Stimulated activated CD4-positive, alpha-beta T cell treated with anti-CD3 and anti-CD28 coated beads, Interleukin-2, amount 100 ng/mL, for 48 hours (primary cell): Measurements from ENCODE around the gene CLK2.
"Not testable (repeated sequence)": the region's sequence is repeated elsewhere in the genome, so short reads cannot be mapped to it uniquely, and the experiment has no call there.

Experiments used
- DNase-seq, 2 donors: peaks; one replicate each; pipeline ENCODE4 v3.0.0-alpha.2; 2020

The CLK2 gene

DNA sequence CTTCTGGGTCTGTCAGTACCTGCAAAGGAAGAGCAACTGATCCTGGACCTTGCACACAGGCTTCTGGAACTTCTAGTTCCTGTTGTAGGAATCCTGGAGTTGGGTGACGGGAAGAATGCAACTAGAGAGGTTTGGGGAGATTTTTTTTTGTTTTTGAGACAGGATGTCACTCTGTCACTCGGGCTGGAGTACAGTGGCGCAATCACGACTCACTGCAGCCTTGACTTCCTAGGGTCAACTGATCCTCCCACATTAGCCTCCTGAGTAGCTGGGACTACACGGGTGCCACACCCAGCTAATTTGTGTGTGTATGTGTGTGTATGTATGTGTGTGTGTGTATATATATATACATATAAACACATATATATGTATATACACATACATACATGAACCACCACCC is 36.9 kb downstream of the CLK2 start:
- no peak for DNase-seq

DNA sequence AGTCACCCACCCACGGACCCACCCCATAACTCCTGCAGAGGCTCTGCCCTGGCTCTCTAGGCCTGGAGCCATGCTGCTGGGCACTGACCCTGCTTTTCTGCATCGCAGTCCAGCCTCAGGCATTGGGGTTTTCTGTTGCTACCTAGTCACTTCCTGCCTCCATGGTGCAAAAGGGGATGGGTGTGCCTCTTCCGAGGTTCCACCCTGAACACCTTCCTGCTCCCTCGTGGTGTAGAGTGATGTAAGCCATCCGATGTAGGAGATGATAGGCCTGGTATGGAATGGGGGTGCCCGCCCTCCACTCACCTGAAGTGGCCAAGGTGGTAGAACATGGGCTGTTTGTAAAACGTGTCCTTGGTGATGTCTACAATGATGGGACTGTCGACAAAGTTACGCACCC is 37.9 kb downstream of the CLK2 start:
- DNase-seq: not testable (repeated sequence)

DNA sequence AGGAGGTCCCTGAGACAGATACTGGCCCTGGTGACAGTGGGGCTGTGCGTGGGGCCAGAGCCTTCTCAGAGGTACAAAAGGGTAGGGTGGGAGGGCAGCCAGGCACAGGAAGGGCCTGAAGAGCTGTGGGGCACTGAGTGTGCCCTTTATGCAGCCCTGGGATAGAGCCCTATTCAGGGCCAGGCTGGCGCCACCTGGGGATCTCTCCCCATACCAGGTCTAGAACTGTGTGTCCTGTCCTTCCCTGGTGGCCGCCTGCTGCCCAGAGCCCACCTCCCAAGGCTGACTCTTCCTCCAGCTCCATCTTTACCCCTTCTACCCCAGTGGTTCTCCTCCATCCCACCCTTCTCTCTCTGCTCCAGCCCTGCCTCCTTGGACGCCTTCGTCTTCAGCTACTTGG is 39.8 kb downstream of the CLK2 start:
- not testable (repeated sequence) for DNase-seq

DNA sequence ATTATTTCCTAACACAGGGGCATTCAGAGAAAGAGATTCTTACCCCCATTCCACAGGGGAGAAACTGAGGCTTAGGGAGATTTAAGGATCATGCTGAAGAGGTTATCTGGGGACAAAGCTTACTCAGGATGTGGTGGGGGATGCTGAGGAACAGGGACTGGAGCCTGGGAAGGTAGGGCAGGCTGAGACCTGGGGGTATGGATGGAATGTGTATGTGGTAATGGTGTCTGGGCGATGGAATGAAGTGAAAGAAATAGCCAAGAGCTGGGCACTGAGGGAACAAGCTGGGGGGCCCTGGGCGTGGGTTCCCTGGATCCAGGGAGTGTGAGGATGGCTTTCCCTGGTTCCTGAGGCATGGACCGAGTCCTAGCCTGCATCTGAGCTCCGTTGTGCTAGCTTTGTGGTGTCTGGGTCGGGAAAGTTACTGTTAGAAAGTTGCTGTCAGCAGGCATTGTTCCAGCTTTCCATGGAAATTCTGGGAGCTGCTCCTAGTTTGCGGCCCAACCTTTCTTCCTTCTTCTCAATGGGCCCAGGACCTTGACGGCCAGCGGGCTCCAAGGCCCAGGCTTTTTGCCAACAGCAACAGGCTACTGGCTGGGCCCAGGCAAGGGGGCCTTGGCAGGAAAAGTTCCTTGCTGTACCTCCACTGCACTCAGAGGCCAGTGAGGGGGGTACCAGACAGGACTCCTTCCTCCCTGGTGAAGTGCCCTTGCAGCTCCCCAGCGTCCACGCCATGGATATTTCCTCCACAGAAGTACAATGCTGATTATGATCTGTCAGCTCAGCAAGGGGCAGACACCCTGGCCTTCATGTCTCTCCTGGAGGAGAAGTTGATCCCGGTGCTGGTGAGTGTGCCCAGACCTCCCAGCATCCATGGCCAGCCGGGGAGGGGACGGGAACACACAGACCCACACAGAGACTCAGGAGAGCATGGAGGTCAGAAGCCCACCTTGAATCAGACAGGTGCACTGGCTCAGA is 41.0 kb downstream of the CLK2 start:
- not testable (repeated sequence) for DNase-seq

DNA sequence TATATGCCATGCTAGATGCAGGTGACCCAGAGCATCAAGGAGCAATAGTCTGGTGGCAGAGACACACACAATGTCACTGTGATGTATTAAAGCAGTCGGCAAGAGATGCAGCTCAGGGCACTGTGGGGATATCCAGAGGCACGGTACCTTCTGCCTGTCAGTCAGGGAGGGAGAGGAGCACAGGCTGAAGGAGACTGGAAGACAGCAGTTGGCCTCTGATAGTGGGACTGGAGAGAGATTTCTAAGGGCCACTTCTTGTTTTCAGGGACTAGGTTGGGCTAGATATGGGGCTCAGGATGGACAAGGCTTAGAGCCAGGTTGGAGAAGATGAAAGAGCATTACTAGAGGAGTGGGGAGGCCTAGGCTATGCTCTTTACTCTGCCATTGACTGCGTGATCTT is 42.0 kb downstream of the CLK2 start:
- DNase-seq: not testable (repeated sequence)

DNA sequence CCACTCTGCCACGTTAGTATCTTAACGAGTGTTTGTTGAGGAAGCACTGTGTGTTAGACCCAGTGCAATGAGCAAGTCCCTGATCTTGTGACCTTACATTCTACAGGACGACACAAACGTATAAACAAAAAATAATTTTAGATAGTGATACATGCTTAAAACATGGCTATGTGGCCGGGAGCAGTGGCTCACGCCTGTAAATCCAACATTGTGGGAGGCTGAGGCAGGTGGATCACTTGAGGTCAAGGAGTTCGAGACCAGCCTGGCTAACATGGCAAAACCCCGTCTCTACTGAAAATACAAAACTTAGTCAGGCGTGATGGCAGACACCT is 45.2 kb downstream of the CLK2 start:
- DNase-seq: no peak

DNA sequence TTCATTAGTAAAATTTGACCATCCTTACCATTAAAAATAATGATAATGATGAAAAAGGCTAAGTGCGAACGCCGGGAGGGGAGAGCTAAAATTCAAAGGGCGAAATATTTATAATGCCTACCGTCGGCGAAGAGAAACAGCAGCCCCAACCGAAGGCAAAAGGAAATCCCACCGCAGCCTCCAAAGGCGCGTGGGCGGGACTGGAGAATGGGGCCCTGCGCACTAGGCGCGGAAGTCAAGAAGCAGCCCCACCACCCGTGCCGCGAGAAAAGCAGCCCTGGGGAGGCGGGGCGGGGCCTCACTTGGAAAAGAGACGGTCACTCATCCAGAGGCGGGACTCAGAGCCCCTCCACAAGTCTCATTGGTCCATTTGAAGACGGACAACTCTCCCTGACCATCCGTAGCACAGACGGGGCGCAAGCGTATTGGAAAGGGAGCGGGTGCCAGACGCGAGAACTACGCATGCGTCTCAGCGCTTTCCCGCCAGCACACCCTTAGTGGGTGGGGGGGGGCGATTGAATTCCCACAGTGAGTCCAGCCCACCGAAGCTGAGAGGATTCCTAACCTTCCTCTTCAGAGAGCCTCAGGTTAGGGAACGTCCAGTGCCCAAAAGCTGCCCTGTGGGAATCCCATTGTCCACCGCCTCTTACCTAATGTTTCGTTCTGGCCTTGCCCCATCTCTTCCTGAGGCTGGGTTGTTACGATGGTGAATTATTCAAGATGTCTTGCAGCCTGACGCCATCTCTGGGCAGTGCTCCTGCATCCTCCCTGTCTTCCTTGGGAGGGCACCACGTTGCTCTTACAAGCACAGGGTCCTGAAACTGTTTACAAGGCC is 45.8 kb downstream of the CLK2 start:
- DNase-seq: peak; percentile 99 to 100

DNA sequence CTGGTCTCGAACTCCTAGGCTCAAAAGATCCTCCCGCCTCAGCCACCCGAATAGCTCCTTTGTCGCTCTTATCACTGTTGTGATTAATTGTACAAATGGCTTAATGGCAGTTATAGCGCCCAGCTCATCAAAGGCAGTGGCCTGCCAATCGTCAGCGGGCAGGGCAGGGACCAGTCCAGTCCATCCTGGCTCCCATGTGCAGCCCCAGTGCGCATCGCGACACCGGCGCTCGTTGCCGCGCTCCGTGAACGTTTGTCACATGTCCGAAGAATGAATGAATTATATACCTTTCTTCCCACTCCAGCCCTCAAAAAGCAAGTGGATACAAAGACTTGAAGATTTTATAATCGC is 46.4 kb downstream of the CLK2 start:
- peak in 1 of 2 donors; percentile 72 for DNase-seq

DNA sequence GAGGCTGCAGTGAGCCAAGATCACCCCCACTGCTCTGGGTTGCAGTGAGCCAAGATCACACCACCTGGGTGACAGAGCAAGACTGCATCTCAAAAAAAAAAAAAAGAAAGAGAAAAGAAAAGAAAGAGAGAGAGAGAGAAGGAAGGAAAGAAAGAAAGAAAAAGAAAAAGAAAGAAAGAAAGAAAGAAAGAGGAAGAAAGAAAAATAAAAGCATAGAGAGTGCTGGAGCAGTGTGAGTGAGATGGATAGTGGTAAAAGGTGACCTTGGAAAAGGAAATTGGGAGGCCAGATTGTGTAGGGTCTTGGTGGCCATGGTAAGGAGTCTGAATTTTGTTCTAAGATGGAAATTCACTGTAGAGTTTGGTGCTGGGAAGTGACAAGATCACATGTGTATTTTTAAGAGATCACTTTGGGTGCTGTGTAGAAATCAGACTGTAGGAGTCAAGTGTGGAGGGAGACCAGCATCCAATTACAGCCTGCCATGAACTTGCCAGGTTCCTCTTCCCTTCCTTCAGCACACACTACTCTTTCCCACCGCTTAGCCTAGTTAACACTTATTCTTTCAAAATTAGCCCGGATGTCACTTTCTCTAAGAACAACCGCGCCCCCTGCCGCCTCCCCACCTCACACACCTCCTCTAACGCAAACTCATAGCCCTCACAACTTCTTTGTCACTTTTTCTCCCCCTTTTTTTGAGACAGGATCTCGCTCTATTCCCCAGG is 47.0 kb downstream of the CLK2 start:
- DNase-seq: peak; percentile 69 to 91

DNA sequence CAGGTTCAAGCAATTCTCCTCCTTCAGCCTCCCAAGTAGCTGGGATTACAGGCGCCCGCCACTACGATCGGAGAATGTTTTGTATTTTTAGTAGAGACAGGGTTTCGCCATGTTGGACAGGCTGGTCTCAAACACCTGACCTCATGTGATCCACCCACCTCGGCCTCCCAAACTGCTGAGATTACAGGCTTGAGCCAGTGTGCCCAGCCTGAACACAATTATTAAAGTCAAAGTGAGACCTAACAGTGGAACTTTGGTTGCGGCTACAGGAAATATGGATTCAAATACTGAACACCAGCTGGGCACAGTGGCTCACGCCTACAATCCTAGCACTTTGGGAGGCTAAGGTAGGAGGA is 47.9 kb downstream of the CLK2 start:
- DNase-seq: not testable (repeated sequence)

DNA sequence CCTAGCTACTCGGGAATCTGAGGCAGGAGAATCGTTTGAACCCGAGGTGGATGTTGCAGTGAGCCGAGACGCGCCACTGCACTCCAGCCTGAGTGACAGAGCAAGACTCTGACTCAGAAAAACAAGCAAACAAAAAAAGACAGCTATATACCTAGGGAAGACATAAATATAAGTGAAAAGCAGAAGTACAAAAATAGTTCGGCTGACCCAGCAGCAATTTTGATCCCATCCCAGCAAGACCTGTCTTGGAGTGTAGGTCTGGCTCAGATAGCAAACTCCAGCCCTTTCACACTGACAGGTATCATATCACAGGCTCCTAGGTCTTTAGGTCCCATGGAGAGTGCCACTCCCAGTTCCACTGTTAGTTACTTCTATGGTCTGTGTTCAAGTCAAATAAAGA is 50.3 kb downstream of the CLK2 start:
- no peak for DNase-seq

DNA sequence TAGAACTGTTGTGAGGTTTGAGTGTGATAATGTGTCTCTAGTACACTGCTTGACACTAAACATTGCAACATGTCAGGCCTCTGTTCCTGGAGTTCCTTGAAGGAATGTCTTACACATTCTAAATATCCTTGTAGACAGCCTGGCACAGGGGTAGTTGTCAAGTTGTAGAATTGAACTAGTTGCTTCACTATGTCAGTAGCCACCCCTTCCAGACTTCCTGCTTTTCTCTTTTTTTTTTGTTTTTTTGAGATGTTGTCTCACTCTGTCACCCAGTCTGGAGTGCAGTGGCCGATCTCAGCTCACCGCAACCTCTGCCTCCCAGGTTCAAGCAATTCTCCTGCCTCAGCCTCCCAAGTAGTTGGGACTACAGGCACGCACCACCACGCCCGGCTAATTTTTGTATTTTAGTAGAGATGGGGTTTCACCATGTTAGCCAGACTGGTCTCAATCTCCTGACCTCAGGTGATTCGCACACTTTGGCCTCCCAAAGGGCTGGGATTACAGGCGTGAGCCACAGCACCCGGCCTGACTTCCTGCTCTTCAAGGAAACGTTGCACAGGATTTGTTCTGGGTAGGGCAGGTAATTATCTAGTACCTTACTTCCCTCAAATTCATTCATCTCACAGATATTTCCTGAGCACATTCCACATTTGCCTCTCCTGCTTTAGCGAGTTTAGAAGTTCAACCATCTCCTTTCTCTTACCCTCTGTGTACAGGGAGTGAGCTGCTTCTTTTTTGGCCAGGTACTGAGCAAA is 52.9 kb downstream of the CLK2 start:
- DNase-seq: not testable (repeated sequence)

DNA sequence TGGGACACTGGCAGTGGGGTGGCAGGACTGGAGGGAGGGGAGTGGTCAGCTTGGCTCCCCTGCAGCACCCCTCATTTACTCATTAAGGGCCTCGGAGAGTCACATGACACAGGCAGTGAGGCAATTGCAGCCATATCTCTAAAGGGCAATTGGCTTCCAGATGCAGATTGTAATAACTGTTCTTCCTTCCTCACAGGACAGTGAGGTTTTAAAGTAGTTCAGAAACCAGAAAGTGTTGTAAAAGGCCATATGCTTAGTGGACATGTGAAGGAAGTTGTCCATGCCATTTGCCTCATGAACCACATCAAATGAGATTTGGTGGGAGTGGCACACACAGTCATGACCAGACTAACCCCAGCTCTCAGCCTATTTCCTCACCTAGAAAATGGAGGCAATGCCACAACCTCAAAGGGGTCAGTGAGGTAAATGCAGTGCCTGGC is 53.7 kb downstream of the CLK2 start:
- no peak for DNase-seq

DNA sequence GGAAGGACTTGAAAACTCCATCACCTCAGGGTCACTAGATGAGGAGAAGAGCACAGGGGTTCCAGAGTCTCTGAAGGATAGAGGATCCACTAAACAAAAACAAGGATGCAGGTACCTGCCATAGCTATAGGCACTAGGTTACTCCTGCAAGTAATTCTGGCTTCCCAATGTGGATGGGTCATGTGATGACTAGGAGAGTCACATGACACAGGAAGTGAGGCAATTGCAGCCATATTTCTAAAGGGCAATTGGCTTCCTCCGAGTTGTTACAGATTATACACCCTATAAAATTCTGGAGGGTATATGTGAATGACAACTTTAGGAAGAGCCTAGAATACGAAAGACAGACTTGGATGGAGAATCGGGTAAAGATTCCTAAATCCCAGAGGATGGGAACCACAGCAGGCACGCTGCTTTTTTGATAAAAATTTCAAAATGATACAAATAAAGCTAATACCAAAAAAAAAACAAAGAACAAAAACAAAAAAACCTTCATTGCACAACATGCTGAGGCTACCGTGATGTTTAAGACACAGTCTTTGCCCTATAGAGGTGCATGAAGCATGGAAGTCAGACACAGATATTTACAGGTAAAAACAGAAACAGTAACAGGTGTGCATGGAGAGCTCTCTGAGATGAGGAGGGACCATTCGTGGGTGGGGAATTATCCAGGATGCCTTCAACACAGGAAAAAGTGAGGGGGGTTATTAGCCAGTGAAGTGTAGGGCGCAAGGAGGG is 54.3 kb downstream of the CLK2 start:
- DNase-seq: peak in 1 of 2 donors; percentile 41

DNA sequence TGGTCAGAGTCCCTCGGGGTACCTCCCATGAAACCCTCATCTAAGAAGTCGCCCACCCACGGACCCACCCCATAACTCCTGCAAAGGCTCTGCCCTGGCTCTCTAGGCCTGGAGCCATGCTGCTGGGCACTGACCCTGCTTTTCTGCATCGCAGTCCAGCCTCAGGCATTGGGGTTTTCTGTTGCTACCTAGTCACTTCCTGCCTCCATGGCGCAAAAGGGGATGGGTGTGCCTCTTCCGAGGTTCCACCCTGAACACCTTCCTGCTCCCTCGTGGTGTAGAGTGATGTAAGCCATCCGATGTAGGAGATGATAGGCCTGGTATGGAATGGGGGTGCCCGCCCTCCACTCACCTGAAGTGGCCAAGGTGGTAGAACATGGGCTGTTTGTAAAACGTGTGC is 58.6 kb downstream of the CLK2 start:
- DNase-seq: not testable (repeated sequence)
